Lung (tissue), 12 donors: ENCODE results near the gene SPON2. TPM values are rescaled to one million over a fixed set of nuclear protein-coding genes. Genes with fewer than 3 reads are reported as not detected.

Source experiments
- ATAC-seq: fragments of 200-7000 bp; cut with Tn5 transposase; one replicate; pipeline ENCODE4 v1.9.1; 2020; ENCODE audit warnings: moderate number of reproducible peaks; ENCODE audit not compliant: insufficient read depth, low FRiP score
- DNase-seq, 3 donors: peaks; one replicate each; pipeline ENCODE4 v3.0.0-alpha.2; 2013 to 2017
- H3K27ac ChIP-seq, 2 donors: one replicate each; pipeline ENCODE4 v1.5.1; 2013; ENCODE audit warnings: mild to moderate bottlenecking in 2 of 2, moderate library complexity in 2 of 2, control low read depth in 1 of 2, inconsistent platforms in 1 of 2, low read depth in 1 of 2, low read length in 1 of 2
- H3K27me3 ChIP-seq, 3 donors: one replicate each; pipeline ENCODE4 v1.5.1; 2013; ENCODE audit warnings: low read length in 2 of 3; ENCODE audit not compliant: control insufficient read depth in 3 of 3, insufficient read depth in 3 of 3
- H3K36me3 ChIP-seq, 4 donors: one replicate each; pipeline ENCODE4 v1.5.1; 2013; ENCODE audit warnings: low read length in 4 of 4, mild to moderate bottlenecking in 1 of 4, moderate library complexity in 1 of 4; ENCODE audit not compliant: control insufficient read depth in 4 of 4, insufficient read depth in 4 of 4
- H3K4me1 ChIP-seq, 5 donors: one replicate each; pipeline ENCODE4 v1.5.1; 2013; ENCODE audit warnings: low read length in 5 of 5, mild to moderate bottlenecking in 2 of 5, moderate library complexity in 1 of 5; ENCODE audit not compliant: control insufficient read depth in 5 of 5, insufficient read depth in 5 of 5
- H3K4me3 ChIP-seq: one replicate; pipeline ENCODE4 v1.5.1; 2013; ENCODE audit warnings: mild to moderate bottlenecking, control low read depth, moderate library complexity
- H3K9ac ChIP-seq, 2 donors: one replicate each; pipeline ENCODE4 v1.5.1; 2013; ENCODE audit warnings: low read length in 2 of 2, control low read depth in 1 of 2; ENCODE audit not compliant: insufficient read depth in 1 of 2
- H3K9me3 ChIP-seq, 4 donors: one replicate each; pipeline ENCODE4 v1.5.1; 2013; ENCODE audit warnings: low read length in 3 of 4, mild to moderate bottlenecking in 1 of 4, moderate library complexity in 1 of 4; ENCODE audit not compliant: control insufficient read depth in 4 of 4, insufficient read depth in 3 of 4
- WGBS, 2 donors: extraction: QIAGEN DNeasy Blood & Tissue Kit; methylation state at CpG; one replicate each; pipeline ENCODE4 v1.1.7; 2013; 5-methylcytosine and 5-hydroxymethylcytosine counted together
- polyA plus RNA-seq, 2 donors: library from polyadenylated mRNA; stranded (reverse); fragments of 200-250 nt; gene quantifications; one replicate each; pipeline ENCODE4 v1.2.1, GENCODE V29; 2013
- total RNA-seq, 2 donors: library from RNA; depleted of rRNA in 1 of 2; stranded (reverse); fragments of >200 nt in 1 of 2; gene quantifications; one replicate each; pipeline ENCODE4 v1.2.1, GENCODE V29; 2014 to 2021
- TF ChIP-seq, protein P1 (sequence below): IDR thresholded peaks from 2 replicates; pipeline ENCODE4 v1.5.1; 2012; ENCODE audit warnings: mild to moderate bottlenecking; ENCODE audit errors: control extremely low read depth, extremely low read depth
- donor health status: control.
- donor health status: control.
- donor health status: Bipolar disorder and iron deficiency.
- donor health status: healthy.
- donor health status: DM: yes; HTN: yes; CAD: no.

SPON2 gene
- total and polyA plus RNA-seq, 4 donors = 21.0 to 106 (median 68.5) TPM

DNA sequence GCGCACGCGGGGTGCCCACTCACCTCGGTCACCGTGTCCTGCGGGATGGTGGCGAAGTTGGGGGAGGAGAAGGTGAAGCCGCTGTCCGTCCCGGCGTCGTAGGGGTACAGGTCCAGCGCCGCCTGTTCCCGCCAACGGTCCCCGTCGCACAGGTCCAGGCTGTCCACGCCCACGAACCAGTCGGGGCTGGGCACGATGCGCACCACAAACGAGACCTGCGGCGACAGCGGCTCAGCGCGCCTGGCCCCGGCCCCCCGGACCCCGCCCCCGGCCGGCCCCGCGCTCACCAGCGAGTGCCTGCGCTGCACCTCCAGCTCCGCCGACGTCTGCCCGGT is 1.4 kb downstream of the SPON2 start:
- ATAC-seq = no peak
- Histone ChIP-seq H3K4me3 (no peak overlapping the region), H3K27ac (no peak overlapping the region)

DNA sequence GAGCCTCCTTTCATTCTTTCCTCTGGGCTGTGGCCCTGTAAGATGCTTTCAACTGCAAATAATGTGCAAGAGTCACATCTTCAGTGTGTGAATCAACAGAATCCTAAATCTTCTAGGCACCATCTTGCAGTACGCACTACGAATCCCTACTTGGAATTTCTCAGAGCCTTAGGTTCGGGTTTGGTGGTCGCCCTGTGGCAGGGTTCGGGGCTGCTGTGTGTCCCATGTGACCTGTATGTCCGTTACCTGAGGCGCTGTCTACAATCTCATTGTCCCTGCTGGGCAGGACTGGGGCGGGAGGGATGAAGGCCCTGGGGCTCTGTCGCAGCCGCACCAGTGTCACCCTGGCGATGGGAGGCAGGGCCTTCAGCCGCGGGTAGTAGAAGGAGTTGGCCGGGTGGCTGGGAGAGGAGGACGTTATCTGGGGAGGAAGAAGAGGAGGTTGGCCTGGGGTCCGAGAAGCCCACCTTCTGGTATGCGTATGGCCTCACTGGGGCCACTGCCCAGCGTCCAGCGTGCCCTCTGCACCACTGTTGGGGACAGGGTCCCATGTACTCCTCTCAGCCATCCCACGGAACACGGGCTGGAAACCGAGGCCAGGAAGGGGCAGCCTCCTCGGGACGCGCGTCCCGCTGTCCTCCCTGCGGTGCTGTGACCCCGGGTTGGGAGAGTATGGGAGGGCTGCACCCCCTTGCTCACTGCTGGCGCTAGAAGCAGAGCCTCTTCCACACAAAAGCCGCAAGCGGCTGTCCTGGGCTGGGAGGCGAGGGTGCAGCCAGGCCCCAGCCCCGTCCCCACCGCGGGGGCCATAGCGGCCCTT is 2.0 kb downstream of the SPON2 start:
- Histone ChIP-seq H3K27me3 (peaks cover 0 to 30% (median 6%) of the 10 kb centered on the region in 3 donors), H3K36me3 (no peaks in the 10 kb centered on the region), H3K4me1 (peaks cover 0 to 38% (median 6%) of the 10 kb centered on the region in 5 donors), H3K9ac (no peak overlapping the region), H3K27ac (no peak overlapping the region), H3K4me3 (no peak overlapping the region), H3K9me3 (no peaks in the 10 kb centered on the region)
- DNase-seq (no peak), ATAC-seq (no peak)
- 73 to 75% methylated on average over 37 of the region's 37 CpGs for WGBS, 2 donors
- TF ChIP-seq, protein P1, sequence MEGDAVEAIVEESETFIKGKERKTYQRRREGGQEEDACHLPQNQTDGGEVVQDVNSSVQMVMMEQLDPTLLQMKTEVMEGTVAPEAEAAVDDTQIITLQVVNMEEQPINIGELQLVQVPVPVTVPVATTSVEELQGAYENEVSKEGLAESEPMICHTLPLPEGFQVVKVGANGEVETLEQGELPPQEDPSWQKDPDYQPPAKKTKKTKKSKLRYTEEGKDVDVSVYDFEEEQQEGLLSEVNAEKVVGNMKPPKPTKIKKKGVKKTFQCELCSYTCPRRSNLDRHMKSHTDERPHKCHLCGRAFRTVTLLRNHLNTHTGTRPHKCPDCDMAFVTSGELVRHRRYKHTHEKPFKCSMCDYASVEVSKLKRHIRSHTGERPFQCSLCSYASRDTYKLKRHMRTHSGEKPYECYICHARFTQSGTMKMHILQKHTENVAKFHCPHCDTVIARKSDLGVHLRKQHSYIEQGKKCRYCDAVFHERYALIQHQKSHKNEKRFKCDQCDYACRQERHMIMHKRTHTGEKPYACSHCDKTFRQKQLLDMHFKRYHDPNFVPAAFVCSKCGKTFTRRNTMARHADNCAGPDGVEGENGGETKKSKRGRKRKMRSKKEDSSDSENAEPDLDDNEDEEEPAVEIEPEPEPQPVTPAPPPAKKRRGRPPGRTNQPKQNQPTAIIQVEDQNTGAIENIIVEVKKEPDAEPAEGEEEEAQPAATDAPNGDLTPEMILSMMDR = no peak

More for the DNA sequence above, 1.4 kb downstream of the SPON2 start:
- Histone ChIP-seq H3K9me3 (no peaks in the 10 kb centered on the region), H3K4me1 (peaks cover 0 to 38% (median 6%) of the 10 kb centered on the region in 5 donors), H3K36me3 (no peaks in the 10 kb centered on the region), H3K9ac (no peak overlapping the region), H3K27me3 (peaks cover 0 to 30% (median 6%) of the 10 kb centered on the region in 3 donors)
- 10 to 16% methylated on average over 33 to 42 of the region's 42 CpGs for WGBS, 2 donors
- DNase-seq = no peak
- TF ChIP-seq, protein P1 = no peak

DNA sequence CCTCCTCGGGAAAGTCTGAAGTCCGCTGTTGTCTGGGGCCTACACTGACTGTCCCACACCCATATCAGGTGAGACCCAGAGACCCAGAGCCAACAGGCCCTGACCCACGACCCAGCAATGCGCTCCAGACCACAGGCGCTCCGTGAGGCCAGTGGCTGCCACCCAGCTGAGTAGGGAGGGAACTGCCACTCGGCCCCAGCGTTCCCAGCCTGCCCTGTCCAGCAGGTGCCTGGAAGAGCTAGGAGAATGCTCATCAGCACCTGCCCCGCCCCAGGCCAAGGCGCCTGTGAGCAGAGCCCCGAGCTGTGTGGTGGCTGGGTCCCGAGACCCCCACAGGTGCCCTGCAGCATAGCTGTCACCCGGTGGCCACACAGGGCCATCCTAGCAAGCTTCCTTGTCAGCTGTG is 2.7 kb downstream of the SPON2 start:
- 85 to 94% methylated on average over 13 of the region's 13 CpGs for WGBS, 2 donors
- H3K27ac ChIP-seq = no peak overlapping the region

More for the DNA sequence above, 2.7 kb downstream of the SPON2 start:
- peaks cover 0 to 32% (median 6%) of the 10 kb centered on the region in 5 donors for H3K4me1 ChIP-seq
- H3K9me3 ChIP-seq = no peaks in the 10 kb centered on the region
- H3K9ac ChIP-seq = no peak overlapping the region
- no peak for ATAC-seq
- H3K27me3 ChIP-seq = peaks cover 0 to 30% (median 6%) of the 10 kb centered on the region in 3 donors
- H3K4me3 ChIP-seq = no peak overlapping the region
- no peaks in the 10 kb centered on the region for H3K36me3 ChIP-seq
- no peak for DNase-seq
- TF ChIP-seq, protein P1 = no peak
